Astrocyte (in vitro differentiated cells and primary cell): ENCODE data around the gene ZNF213.
A peak's percentile ranks its signal among the peaks of the same experiment; 100 is the strongest.

Experiments used
- EZH2 ChIP-seq: IDR thresholded peaks from 2 replicates; pipeline ENCODE4 v1.6.1; 2012; ENCODE audit warnings: mild to moderate bottlenecking, low read length, inconsistent platforms; ENCODE audit not compliant: insufficient read depth
- TF ChIP-seq, protein P1 (sequence below): IDR thresholded peaks from 2 replicates; pipeline ENCODE4 v1.5.1; 2011; ENCODE audit warnings: low read depth, mild to moderate bottlenecking, inconsistent platforms, low read length, moderate library complexity; ENCODE audit not compliant: insufficient read depth

DNA sequence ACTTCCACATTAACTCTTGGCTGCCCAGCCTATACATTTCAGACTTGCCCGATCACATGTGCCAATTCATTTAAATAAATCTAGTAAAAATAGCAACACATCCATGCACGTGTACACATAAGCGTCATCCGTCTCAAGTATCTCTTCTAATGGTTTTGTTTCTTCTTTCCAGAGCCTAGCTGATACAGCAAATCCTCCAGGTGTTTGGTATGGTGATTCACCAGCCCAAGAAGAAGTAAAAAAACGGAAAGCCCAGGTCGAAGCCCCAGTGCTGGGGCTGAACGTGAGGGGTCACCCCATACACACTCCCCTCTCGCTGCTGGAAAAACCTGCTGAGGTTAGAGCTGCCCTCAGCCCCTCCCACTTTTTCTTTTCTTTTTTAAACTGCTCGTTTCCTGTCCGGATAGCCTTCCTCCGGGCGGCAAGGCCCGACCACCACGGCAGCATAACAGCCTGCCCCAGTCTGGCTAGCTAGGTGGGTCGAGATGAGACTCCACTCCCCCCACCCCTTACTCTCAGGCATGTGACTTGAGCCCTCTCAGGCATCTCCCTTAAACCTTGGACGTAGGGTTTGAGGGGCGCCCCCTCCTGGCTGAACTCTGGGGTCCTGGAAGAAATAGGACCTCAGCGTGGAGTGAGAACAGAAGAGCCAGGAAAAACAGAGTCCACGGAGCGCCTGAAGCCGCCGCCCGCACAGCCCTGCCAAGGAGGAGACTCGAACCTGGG is 39.2 kb downstream of the ZNF213 start:
- TF ChIP-seq, protein P1, sequence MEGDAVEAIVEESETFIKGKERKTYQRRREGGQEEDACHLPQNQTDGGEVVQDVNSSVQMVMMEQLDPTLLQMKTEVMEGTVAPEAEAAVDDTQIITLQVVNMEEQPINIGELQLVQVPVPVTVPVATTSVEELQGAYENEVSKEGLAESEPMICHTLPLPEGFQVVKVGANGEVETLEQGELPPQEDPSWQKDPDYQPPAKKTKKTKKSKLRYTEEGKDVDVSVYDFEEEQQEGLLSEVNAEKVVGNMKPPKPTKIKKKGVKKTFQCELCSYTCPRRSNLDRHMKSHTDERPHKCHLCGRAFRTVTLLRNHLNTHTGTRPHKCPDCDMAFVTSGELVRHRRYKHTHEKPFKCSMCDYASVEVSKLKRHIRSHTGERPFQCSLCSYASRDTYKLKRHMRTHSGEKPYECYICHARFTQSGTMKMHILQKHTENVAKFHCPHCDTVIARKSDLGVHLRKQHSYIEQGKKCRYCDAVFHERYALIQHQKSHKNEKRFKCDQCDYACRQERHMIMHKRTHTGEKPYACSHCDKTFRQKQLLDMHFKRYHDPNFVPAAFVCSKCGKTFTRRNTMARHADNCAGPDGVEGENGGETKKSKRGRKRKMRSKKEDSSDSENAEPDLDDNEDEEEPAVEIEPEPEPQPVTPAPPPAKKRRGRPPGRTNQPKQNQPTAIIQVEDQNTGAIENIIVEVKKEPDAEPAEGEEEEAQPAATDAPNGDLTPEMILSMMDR = peak; percentile 11
- no peak for TF ChIP-seq EZH2
